Endothelial cell of hepatic sinusoid (primary cell): ENCODE results near the gene GNB1.

Experiments
- in situ Hi-C: cut with HindIII; loops from 2 replicates; pipeline ENCODE4 v1.10.0; 2017; ENCODE audit warnings: low sequenced_read_pairs

Gene GNB1

GRCh38 chr1:1832820-1833219, 58.1 kb downstream of the GNB1 start:
- in situ Hi-C loops: no loop called here

GRCh38 chr1:1832166-1832565, 58.7 kb downstream of the GNB1 start:
- in situ Hi-C loops: no loop called here

GRCh38 chr1:1827089-1827848, 63.6 kb downstream of the GNB1 start:
- in situ Hi-C loops: loop anchor here (10.0 kb wide), 1 partner anchor 242 kb away; no protein-coding TSS in a partner anchor

GRCh38 chr1:1826356-1827088, 64.4 kb downstream of the GNB1 start:
- in situ Hi-C loops: loop anchor here (10.0 kb wide), 1 partner anchor 242 kb away; no protein-coding TSS in a partner anchor

GRCh38 chr1:1825217-1825616, 65.7 kb downstream of the GNB1 start:
- in situ Hi-C loops: loop anchor here (10.0 kb wide), 1 partner anchor 240 kb away; no protein-coding TSS in a partner anchor

GRCh38 chr1:1819762-1820161, 71.1 kb downstream of the GNB1 start:
- in situ Hi-C loops: loop anchor here (5.0 to 10.0 kb wide), 3 partner anchors 62 to 235 kb away; no protein-coding TSS in a partner anchor

GRCh38 chr1:1817221-1817620, 73.7 kb downstream of the GNB1 start:
- in situ Hi-C loops: no loop called here

- in situ Hi-C loops: no loop called here
These were observed 75.1 kb downstream of the GNB1 start for GRCh38 chr1:1815606-1816281.

- in situ Hi-C loops: no loop called here
These were observed 81.4 kb downstream of the GNB1 start for GRCh38 chr1:1809489-1809888.

- in situ Hi-C loops: no loop called here
These were observed 82.7 kb downstream of the GNB1 start for GRCh38 chr1:1808206-1808605.

- in situ Hi-C loops: no loop called here
These were observed 84.0 kb downstream of the GNB1 start for GRCh38 chr1:1806890-1807289.

- in situ Hi-C loops: no loop called here
These were observed 86.6 kb downstream of the GNB1 start for GRCh38 chr1:1804301-1804700.

- in situ Hi-C loops: no loop called here
These were observed 88.0 kb downstream of the GNB1 start for GRCh38 chr1:1802871-1803270.

GRCh38 chr1:1799716-1800115, 91.2 kb downstream of the GNB1 start:
- in situ Hi-C loops: no loop called here

GRCh38 chr1:1797731-1798341, 93.1 kb downstream of the GNB1 start:
- in situ Hi-C loops: no loop called here

- in situ Hi-C loops: no loop called here
These were observed 94.4 kb downstream of the GNB1 start for GRCh38 chr1:1796466-1796865.

- in situ Hi-C loops: no loop called here
These were observed 95.9 kb downstream of the GNB1 start for GRCh38 chr1:1794999-1795398.

GRCh38 chr1:1793481-1794244, 97.2 kb downstream of the GNB1 start:
- in situ Hi-C loops: no loop called here

GRCh38 chr1:1788646-1789431, 102.0 kb downstream of the GNB1 start:
- in situ Hi-C loops: no loop called here

GRCh38 chr1:1788136-1788535, 102.8 kb downstream of the GNB1 start:
- in situ Hi-C loops: no loop called here
